Activated naive CD8-positive, alpha-beta T cell treated with anti-CD3 and anti-CD28 coated beads for 36 hours (primary cell): Measurements from ENCODE around the gene UBE2D1. TPM values are rescaled to one million over a fixed set of nuclear protein-coding genes. Genes with fewer than 3 reads are reported as not detected.

ENCODE experiments used
- DNase-seq: peaks from one replicate; pipeline ENCODE4 v3.0.0; 2021
- H3K27ac Mint-ChIP-seq: one replicate; pipeline ENCODE4 v1.8.0; 2022; ENCODE audit warnings: mild to moderate bottlenecking, moderate library complexity, mixed read lengths
- H3K27me3 Mint-ChIP-seq: one replicate; pipeline ENCODE4 v1.8.0; 2022; ENCODE audit warnings: mild to moderate bottlenecking, mixed read lengths
- H3K36me3 Mint-ChIP-seq: one replicate; pipeline ENCODE4 v1.8.0; 2021; ENCODE audit warnings: mild to moderate bottlenecking, mixed read lengths
- H3K4me1 Mint-ChIP-seq: one replicate; pipeline ENCODE4 v1.8.0; 2021; ENCODE audit warnings: mixed read lengths
- H3K4me3 Mint-ChIP-seq: one replicate; pipeline ENCODE4 v1.8.0; 2022; ENCODE audit warnings: mild to moderate bottlenecking, moderate library complexity, mixed read lengths
- H3K9me3 Mint-ChIP-seq: one replicate; pipeline ENCODE4 v1.8.0; 2022; ENCODE audit warnings: mixed read lengths
- total RNA-seq, 2 experiments: library from RNA; stranded (reverse); gene quantifications; one replicate each; pipeline ENCODE4 v1.2.3, GENCODE V29; 2021

UBE2D1 gene
- total RNA-seq = 10 to 100 TPM; 14.7 to 14.8 TPM

GRCh38 chr10:58334817-58335305 lies at the start of gene UBE2D1:
TSS of gene UBE2D1 (plus strand) at chr10:58335006. CDS start at chr10:58335202, 196 bp downstream.
- peak; percentile 85 for DNase-seq
- peaks cover 34% of the 10 kb centered on the region for H3K4me1 Mint-ChIP-seq
- H3K9me3 Mint-ChIP-seq = no peaks in the 10 kb centered on the region
- peak within 1 kb of the TSS; percentile 97 for H3K4me3 Mint-ChIP-seq
- peak within 1 kb of the TSS; percentile 79 for H3K27ac Mint-ChIP-seq
- peaks cover 10% of the 10 kb centered on the region for H3K36me3 Mint-ChIP-seq
- peaks cover 4% of the 10 kb centered on the region for H3K27me3 Mint-ChIP-seq

- Mint-ChIP-seq H3K27ac (peak overlapping the region; percentile 66), H3K4me3 (no peak overlapping the region), H3K36me3 (peaks cover 13% of the 10 kb centered on the region), H3K27me3 (no peaks in the 10 kb centered on the region), H3K9me3 (no peaks in the 10 kb centered on the region), H3K4me1 (peaks cover 5% of the 10 kb centered on the region)
- DNase-seq = peak; percentile 13
These were observed 43.1 kb upstream of the UBE2D1 start for GRCh38 chr10:58291538-58292174.

- DNase-seq = no peak
These were observed 40.8 kb upstream of the UBE2D1 start for GRCh38 chr10:58293989-58294388.

GRCh38 chr10:58299580-58299979 lies 35.2 kb upstream of the UBE2D1 start:
- Mint-ChIP-seq H3K27ac (no peak overlapping the region), H3K4me3 (no peak overlapping the region), H3K9me3 (no peaks in the 10 kb centered on the region), H3K36me3 (no peaks in the 10 kb centered on the region), H3K4me1 (peaks cover 3% of the 10 kb centered on the region), H3K27me3 (peaks cover 10% of the 10 kb centered on the region)
- DNase-seq = peak; percentile 45

More at GRCh38 chr10:58293989-58294388, 40.8 kb upstream of the UBE2D1 start:
- Mint-ChIP-seq H3K4me1 (peaks cover 5% of the 10 kb centered on the region), H3K27me3 (no peaks in the 10 kb centered on the region), H3K9me3 (no peaks in the 10 kb centered on the region), H3K36me3 (peaks cover 13% of the 10 kb centered on the region), H3K27ac (no peak overlapping the region), H3K4me3 (no peak overlapping the region)

GRCh38 chr10:58300676-58301075 lies 34.1 kb upstream of the UBE2D1 start:
- H3K27ac Mint-ChIP-seq = no peak overlapping the region
- no peak overlapping the region for H3K4me3 Mint-ChIP-seq

GRCh38 chr10:58302254-58302653 lies 32.6 kb upstream of the UBE2D1 start:
- Mint-ChIP-seq H3K9me3 (no peaks in the 10 kb centered on the region), H3K36me3 (no peaks in the 10 kb centered on the region), H3K4me3 (no peak overlapping the region), H3K4me1 (peaks cover 3% of the 10 kb centered on the region), H3K27ac (no peak overlapping the region), H3K27me3 (peaks cover 19% of the 10 kb centered on the region)
- no peak for DNase-seq

More at GRCh38 chr10:58300676-58301075, 34.1 kb upstream of the UBE2D1 start:
- Mint-ChIP-seq H3K4me1 (peaks cover 3% of the 10 kb centered on the region), H3K27me3 (peaks cover 10% of the 10 kb centered on the region), H3K9me3 (no peaks in the 10 kb centered on the region), H3K36me3 (no peaks in the 10 kb centered on the region)
- DNase-seq = no peak

- H3K36me3 Mint-ChIP-seq = no peaks in the 10 kb centered on the region
- H3K9me3 Mint-ChIP-seq = no peaks in the 10 kb centered on the region
- H3K27me3 Mint-ChIP-seq = peaks cover 29% of the 10 kb centered on the region
- no peak overlapping the region for H3K4me3 Mint-ChIP-seq
- no peak overlapping the region for H3K27ac Mint-ChIP-seq
- no peak for DNase-seq
- peaks cover 3% of the 10 kb centered on the region for H3K4me1 Mint-ChIP-seq
These were observed 30.6 kb upstream of the UBE2D1 start for GRCh38 chr10:58304099-58304633.

GRCh38 chr10:58305821-58306220 lies 29.0 kb upstream of the UBE2D1 start:
- no peaks in the 10 kb centered on the region for H3K9me3 Mint-ChIP-seq
- no peak overlapping the region for H3K4me3 Mint-ChIP-seq
- DNase-seq = no peak
- H3K27me3 Mint-ChIP-seq = peaks cover 33% of the 10 kb centered on the region
- H3K36me3 Mint-ChIP-seq = no peaks in the 10 kb centered on the region
- no peak overlapping the region for H3K27ac Mint-ChIP-seq
- H3K4me1 Mint-ChIP-seq = no peaks in the 10 kb centered on the region

GRCh38 chr10:58307676-58308075 lies 27.1 kb upstream of the UBE2D1 start:
- H3K4me3 Mint-ChIP-seq = no peak overlapping the region
- no peak overlapping the region for H3K27ac Mint-ChIP-seq
- no peaks in the 10 kb centered on the region for H3K9me3 Mint-ChIP-seq
- DNase-seq = no peak
- H3K4me1 Mint-ChIP-seq = no peaks in the 10 kb centered on the region
- H3K36me3 Mint-ChIP-seq = no peaks in the 10 kb centered on the region
- H3K27me3 Mint-ChIP-seq = peaks cover 30% of the 10 kb centered on the region

GRCh38 chr10:58311026-58311425 lies 23.8 kb upstream of the UBE2D1 start:
- no peaks in the 10 kb centered on the region for H3K36me3 Mint-ChIP-seq
- no peak overlapping the region for H3K27ac Mint-ChIP-seq
- no peaks in the 10 kb centered on the region for H3K4me1 Mint-ChIP-seq
- H3K4me3 Mint-ChIP-seq = no peak overlapping the region
- H3K9me3 Mint-ChIP-seq = no peaks in the 10 kb centered on the region
- H3K27me3 Mint-ChIP-seq = peaks cover 22% of the 10 kb centered on the region
- DNase-seq = no peak

- H3K9me3 Mint-ChIP-seq = no peaks in the 10 kb centered on the region
These were observed 17.9 kb upstream of the UBE2D1 start for GRCh38 chr10:58316874-58317273.

GRCh38 chr10:58318346-58318745 lies 16.5 kb upstream of the UBE2D1 start:
- Mint-ChIP-seq H3K27me3 (no peaks in the 10 kb centered on the region), H3K36me3 (no peaks in the 10 kb centered on the region), H3K4me3 (no peak overlapping the region), H3K4me1 (peaks cover 8% of the 10 kb centered on the region), H3K9me3 (no peaks in the 10 kb centered on the region), H3K27ac (no peak overlapping the region)
- DNase-seq = no peak

More at GRCh38 chr10:58316874-58317273, 17.9 kb upstream of the UBE2D1 start:
- no peak for DNase-seq
- Mint-ChIP-seq H3K27me3 (peaks cover 3% of the 10 kb centered on the region), H3K27ac (no peak overlapping the region), H3K36me3 (no peaks in the 10 kb centered on the region), H3K4me3 (no peak overlapping the region), H3K4me1 (no peaks in the 10 kb centered on the region)

- no peaks in the 10 kb centered on the region for H3K9me3 Mint-ChIP-seq
- H3K4me3 Mint-ChIP-seq = no peak overlapping the region
- H3K4me1 Mint-ChIP-seq = peaks cover 8% of the 10 kb centered on the region
- H3K27ac Mint-ChIP-seq = no peak overlapping the region
- no peaks in the 10 kb centered on the region for H3K27me3 Mint-ChIP-seq
- no peaks in the 10 kb centered on the region for H3K36me3 Mint-ChIP-seq
- no peak for DNase-seq
These were observed 15.2 kb upstream of the UBE2D1 start for GRCh38 chr10:58319599-58319998.

- DNase-seq = no peak
- H3K4me3 Mint-ChIP-seq = no peak overlapping the region
- no peaks in the 10 kb centered on the region for H3K9me3 Mint-ChIP-seq
- no peaks in the 10 kb centered on the region for H3K27me3 Mint-ChIP-seq
- no peaks in the 10 kb centered on the region for H3K36me3 Mint-ChIP-seq
- H3K4me1 Mint-ChIP-seq = peaks cover 8% of the 10 kb centered on the region
- no peak overlapping the region for H3K27ac Mint-ChIP-seq
These were observed 14.3 kb upstream of the UBE2D1 start for GRCh38 chr10:58320351-58321049.

GRCh38 chr10:58322072-58322834 lies 12.6 kb upstream of the UBE2D1 start:
- DNase-seq = peak; percentile 21
- Mint-ChIP-seq H3K4me1 (peaks cover 8% of the 10 kb centered on the region), H3K9me3 (no peaks in the 10 kb centered on the region), H3K27ac (peak overlapping the region; percentile 1), H3K36me3 (no peaks in the 10 kb centered on the region), H3K4me3 (no peak overlapping the region), H3K27me3 (no peaks in the 10 kb centered on the region)
